Smooth muscle cell (in vitro differentiated cells): Measurements from ENCODE around the gene SKAP2. TPM values are rescaled to one million over a fixed set of nuclear protein-coding genes. Genes with fewer than 3 reads are reported as not detected.
"Not testable (repeated sequence)": the region's sequence is repeated elsewhere in the genome, so short reads cannot be mapped to it uniquely, and the experiment has no call there.

Experiments
- DNase-seq: peaks from one replicate; lab custom pipeline; 2025; ENCODE audit not compliant: unreplicated experiment; lab: John Stamatoyannopoulos, UW
- H2AFZ ChIP-seq: fragments of 200-600 bp; sonication (generic); 2 replicates; pipeline ENCODE4 v1.6.0; 2016; ENCODE audit warnings: antibody characterized with exemption, low read depth, mild to moderate bottlenecking
- H3F3A ChIP-seq: fragments of 200-600 bp; sonication (generic); 2 replicates; pipeline ENCODE4 v1.6.0; 2017; ENCODE audit warnings: antibody characterized with exemption, low read depth
- H3K27ac ChIP-seq: fragments of 200-600 bp; sonication (generic); 2 replicates; pipeline ENCODE4 v1.5.1; 2016; ENCODE audit warnings: low read depth, mild to moderate bottlenecking
- H3K27me3 ChIP-seq: fragments of 200-600 bp; sonication (generic); 2 replicates; pipeline ENCODE4 v1.6.1; 2016; ENCODE audit warnings: low read depth, mild to moderate bottlenecking
- H3K36me3 ChIP-seq: fragments of 200-600 bp; sonication (generic); 2 replicates; pipeline ENCODE4 v1.5.1; 2016; ENCODE audit warnings: low read depth
- H3K4me1 ChIP-seq: fragments of 200-600 bp; sonication (generic); 2 replicates; pipeline ENCODE4 v1.5.1; 2016; ENCODE audit warnings: low read depth
- H3K4me2 ChIP-seq: fragments of 200-600 bp; sonication (generic); 2 replicates; pipeline ENCODE4 v1.6.0; 2016; ENCODE audit warnings: mild to moderate bottlenecking
- H3K4me3 ChIP-seq: fragments of 200-600 bp; sonication (generic); 2 replicates; pipeline ENCODE4 v1.5.1; 2016; ENCODE audit warnings: mild to moderate bottlenecking
- H3K79me2 ChIP-seq: fragments of 200-600 bp; sonication (generic); 2 replicates; pipeline ENCODE4 v1.6.0; 2016; ENCODE audit warnings: low read depth, mild to moderate bottlenecking
- H3K9ac ChIP-seq: fragments of 200-600 bp; sonication (generic); 2 replicates; pipeline ENCODE4 v1.6.0; 2016; ENCODE audit warnings: low read depth
- H3K9me3 ChIP-seq: fragments of 200-600 bp; sonication (generic); replicated peaks from 2 replicates; pipeline ENCODE4 v1.5.1; 2016; ENCODE audit warnings: low read depth
- H4K20me1 ChIP-seq: fragments of 200-600 bp; sonication (generic); 2 replicates; pipeline ENCODE4 v1.6.0; 2016; ENCODE audit warnings: low read depth
- WGBS: methylation state at CpG from one replicate; pipeline ENCODE4 v1.1.7; 2016; ENCODE audit warnings: low lambda C conversion rate; 5-methylcytosine and 5-hydroxymethylcytosine counted together
- polyA plus RNA-seq: library from polyadenylated mRNA; unstranded; fragments of >200 nt; fragmentation: Nextera tagmentation; extraction: Ambion mirVana; gene quantifications from 2 replicates; pipeline ENCODE4 v1.2.1, GENCODE V29; 2016
- total RNA-seq: library from RNA; depleted of rRNA; stranded (reverse); fragments of >200 nt; gene quantifications from 2 replicates; pipeline ENCODE4 v1.2.3, GENCODE V29; 2014
- TF ChIP-seq, protein P1 (sequence below): fragments of 200-600 bp; sonication (generic); IDR thresholded peaks from 2 replicates; pipeline ENCODE4 v1.5.1; 2017; ENCODE audit warnings: borderline replicate concordance, mild to moderate bottlenecking, antibody characterized with exemption; ENCODE audit not compliant: insufficient read depth, poor library complexity, severe bottlenecking

Gene SKAP2
- total and polyA plus RNA-seq, 2 experiments from 2014 or later, result 7.7 to 14.8 TPM

DNA sequence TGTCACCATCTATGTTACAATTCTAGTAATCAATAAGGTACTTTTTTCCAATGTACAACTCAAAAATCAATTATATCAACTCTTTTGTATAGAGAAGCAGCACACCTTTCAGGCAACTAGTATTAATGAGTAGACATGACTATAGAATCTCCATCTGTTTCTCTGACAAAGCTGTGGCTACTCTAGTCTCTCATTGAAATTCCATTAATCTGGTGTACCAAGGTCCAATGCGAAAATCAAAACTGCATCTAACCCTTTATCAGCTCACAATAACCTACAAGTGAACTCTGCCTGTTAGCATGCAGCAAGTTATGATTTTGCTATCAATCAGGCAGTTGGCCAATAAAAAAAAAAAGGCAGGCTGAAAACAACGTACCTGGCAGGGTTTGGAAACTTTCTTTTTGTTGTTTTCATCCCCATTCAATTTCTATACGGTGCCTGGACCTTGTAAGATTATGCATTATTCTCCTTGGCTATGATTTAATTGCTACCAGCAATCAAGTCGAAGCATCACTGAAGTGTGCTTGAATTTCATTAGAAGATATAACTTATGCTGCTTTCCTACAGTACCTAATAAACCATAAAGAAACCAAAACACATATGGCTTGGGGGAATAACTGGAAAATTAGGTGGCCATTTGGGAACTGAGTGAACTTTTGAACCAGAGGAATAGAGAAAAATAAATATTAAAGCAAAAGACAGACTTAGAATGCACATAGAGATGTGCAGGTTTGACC is 23.2 kb downstream of the SKAP2 start:
- Histone ChIP-seq H3K9ac (no peak overlapping the region), H2AFZ (no peak overlapping the region), H3K9me3 (peaks cover 3% of the 10 kb centered on the region), H3K36me3 (no peaks in the 10 kb centered on the region), H3K4me1 (no peaks in the 10 kb centered on the region), H3K4me3 (no peak overlapping the region), H3K4me2 (no peak overlapping the region), H3K79me2 (no peaks in the 10 kb centered on the region), H3F3A (no peaks in the 10 kb centered on the region), H3K27me3 (no peaks in the 10 kb centered on the region), H4K20me1 (no peaks in the 10 kb centered on the region), H3K27ac (no peak overlapping the region)
- DNase-seq, result no peak
- WGBS, result 87% methylated on average over 4 of the region's 4 CpGs
- TF ChIP-seq, protein P1, sequence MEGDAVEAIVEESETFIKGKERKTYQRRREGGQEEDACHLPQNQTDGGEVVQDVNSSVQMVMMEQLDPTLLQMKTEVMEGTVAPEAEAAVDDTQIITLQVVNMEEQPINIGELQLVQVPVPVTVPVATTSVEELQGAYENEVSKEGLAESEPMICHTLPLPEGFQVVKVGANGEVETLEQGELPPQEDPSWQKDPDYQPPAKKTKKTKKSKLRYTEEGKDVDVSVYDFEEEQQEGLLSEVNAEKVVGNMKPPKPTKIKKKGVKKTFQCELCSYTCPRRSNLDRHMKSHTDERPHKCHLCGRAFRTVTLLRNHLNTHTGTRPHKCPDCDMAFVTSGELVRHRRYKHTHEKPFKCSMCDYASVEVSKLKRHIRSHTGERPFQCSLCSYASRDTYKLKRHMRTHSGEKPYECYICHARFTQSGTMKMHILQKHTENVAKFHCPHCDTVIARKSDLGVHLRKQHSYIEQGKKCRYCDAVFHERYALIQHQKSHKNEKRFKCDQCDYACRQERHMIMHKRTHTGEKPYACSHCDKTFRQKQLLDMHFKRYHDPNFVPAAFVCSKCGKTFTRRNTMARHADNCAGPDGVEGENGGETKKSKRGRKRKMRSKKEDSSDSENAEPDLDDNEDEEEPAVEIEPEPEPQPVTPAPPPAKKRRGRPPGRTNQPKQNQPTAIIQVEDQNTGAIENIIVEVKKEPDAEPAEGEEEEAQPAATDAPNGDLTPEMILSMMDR, result no peak

DNA sequence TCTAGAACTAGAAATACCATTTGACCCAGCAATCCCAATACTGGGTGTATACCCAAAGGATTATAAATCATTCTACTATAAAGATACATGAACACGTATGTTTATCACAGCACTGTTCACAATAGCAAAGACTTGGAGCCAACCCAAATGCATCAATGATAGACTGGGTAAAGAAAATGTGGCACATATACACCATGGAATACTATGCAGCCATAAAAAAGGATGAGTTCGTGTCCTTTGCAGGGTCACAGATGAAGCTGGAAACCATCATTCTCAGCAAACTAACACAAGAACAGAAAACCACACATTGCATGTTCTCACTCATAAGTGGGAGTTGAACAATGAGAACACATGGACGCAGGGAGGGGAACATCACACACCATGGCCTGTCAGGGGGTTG is 27.6 kb downstream of the SKAP2 start:
- H3K9ac ChIP-seq, H3K79me2 ChIP-seq, H4K20me1 ChIP-seq, H2AFZ ChIP-seq, H3K36me3 ChIP-seq, H3K27me3 ChIP-seq, H3K27ac ChIP-seq, H3K4me3 ChIP-seq, H3K9me3 ChIP-seq, DNase-seq, H3F3A ChIP-seq, H3K4me1 ChIP-seq, H3K4me2 ChIP-seq: not testable (repeated sequence)
- 98% methylated on average over 3 of the region's 3 CpGs for WGBS

DNA sequence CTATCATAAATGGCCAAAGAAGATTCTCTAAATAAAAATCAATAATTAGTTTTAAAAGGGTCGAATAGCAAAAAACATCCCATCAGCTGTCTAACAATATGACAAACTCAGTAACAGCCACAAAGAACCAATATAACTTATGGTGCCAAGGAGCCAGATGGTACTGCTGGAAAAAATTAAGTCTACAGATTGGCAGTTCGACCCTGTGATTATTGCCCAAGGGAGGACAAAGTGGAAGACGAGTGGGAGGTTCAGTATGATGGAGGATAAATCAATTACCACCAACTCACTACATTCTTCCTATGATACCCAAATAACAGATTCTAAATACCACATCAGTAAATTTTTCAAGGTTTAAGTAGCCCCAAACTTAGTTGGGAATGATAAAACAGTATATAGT is 49.0 kb downstream of the SKAP2 start:
- Histone ChIP-seq H3K27ac (no peak overlapping the region), H3K9ac (no peak overlapping the region), H3F3A (no peaks in the 10 kb centered on the region), H3K27me3 (peaks cover 6% of the 10 kb centered on the region), H3K4me2 (no peak overlapping the region), H3K4me1 (no peaks in the 10 kb centered on the region), H2AFZ (no peak overlapping the region), H3K79me2 (no peaks in the 10 kb centered on the region), H3K36me3 (no peaks in the 10 kb centered on the region), H4K20me1 (no peaks in the 10 kb centered on the region), H3K9me3 (no peaks in the 10 kb centered on the region), H3K4me3 (no peak overlapping the region)
- TF ChIP-seq, protein P1, result no peak
- WGBS, result 88% methylated on average over 3 of the region's 3 CpGs
- no peak for DNase-seq

DNA sequence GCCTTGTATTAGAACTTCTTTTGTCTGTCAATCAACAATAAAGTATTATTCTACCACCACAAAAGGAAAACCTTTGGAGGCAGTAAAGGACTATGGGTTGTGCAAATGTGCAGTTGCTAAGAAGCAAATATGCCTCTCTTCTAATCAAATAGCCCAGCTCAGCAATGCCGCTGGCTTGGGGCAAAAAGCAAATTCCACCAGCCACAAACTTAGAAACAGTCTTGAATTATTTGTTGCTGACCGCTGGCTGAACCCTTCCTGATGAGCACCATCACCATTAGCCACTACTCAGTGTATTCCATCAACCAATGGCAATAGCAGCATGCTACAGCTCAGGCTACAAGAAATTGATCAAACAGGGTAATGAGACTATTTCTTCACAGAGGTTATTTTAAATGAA is 51.0 kb downstream of the SKAP2 start:
- H2AFZ ChIP-seq, result no peak overlapping the region
- DNase-seq, result no peak
- H3K4me2 ChIP-seq, result no peak overlapping the region
- H3K4me3 ChIP-seq, result no peak overlapping the region
- 93% methylated on average over 2 of the region's 2 CpGs for WGBS
- peaks cover 6% of the 10 kb centered on the region for H3K27me3 ChIP-seq
- H3F3A ChIP-seq, result no peaks in the 10 kb centered on the region
- H3K9me3 ChIP-seq, result no peaks in the 10 kb centered on the region
- no peaks in the 10 kb centered on the region for H3K79me2 ChIP-seq
- no peaks in the 10 kb centered on the region for H4K20me1 ChIP-seq
- no peak overlapping the region for H3K9ac ChIP-seq
- H3K36me3 ChIP-seq, result no peaks in the 10 kb centered on the region
- TF ChIP-seq, protein P1, result no peak
- no peaks in the 10 kb centered on the region for H3K4me1 ChIP-seq
- no peak overlapping the region for H3K27ac ChIP-seq
